Mesendoderm (in vitro differentiated cells): Measurements from ENCODE around the gene TDRD12.

Source experiments
- DNase-seq: peaks from one replicate; pipeline ENCODE4 v3.0.0; 2013
- H2AK5ac ChIP-seq: 2 replicates; pipeline ENCODE4 v1.6.1; 2013; ENCODE audit warnings: low read length, inconsistent platforms
- H2BK120ac ChIP-seq: 2 replicates; pipeline ENCODE4 v1.6.1; 2013; ENCODE audit warnings: low read depth, mild to moderate bottlenecking, low read length, moderate library complexity, mixed read lengths
- H2BK15ac ChIP-seq: replicated peaks from 2 replicates; pipeline ENCODE4 v1.6.1; 2013; ENCODE audit warnings: low read depth, mild to moderate bottlenecking, moderate library complexity
- H2BK5ac ChIP-seq: 2 replicates; pipeline ENCODE4 v1.6.1; 2013; ENCODE audit warnings: low read length, inconsistent platforms
- H3K18ac ChIP-seq: 2 replicates; pipeline ENCODE4 v1.6.1; 2013; ENCODE audit warnings: mild to moderate bottlenecking, low read length, mixed read lengths
- H3K23ac ChIP-seq: one replicate; pipeline ENCODE4 v1.6.1; 2013; ENCODE audit warnings: low read length
- H3K27ac ChIP-seq: 2 replicates; pipeline ENCODE4 v1.5.1; 2013; ENCODE audit warnings: low read depth, mild to moderate bottlenecking, inconsistent platforms, low read length, moderate library complexity
- H3K27me3 ChIP-seq: 2 replicates; pipeline ENCODE4 v1.6.1; 2013; ENCODE audit warnings: low read length, control low read depth, mild to moderate bottlenecking, inconsistent platforms; ENCODE audit not compliant: insufficient read depth, poor library complexity
- H3K36me3 ChIP-seq: 2 replicates; pipeline ENCODE4 v1.6.1; 2013; ENCODE audit warnings: low read length, inconsistent platforms; ENCODE audit not compliant: control insufficient read depth, insufficient read depth
- H3K4ac ChIP-seq: one replicate; pipeline ENCODE4 v1.6.1; 2013; ENCODE audit warnings: low read depth, mild to moderate bottlenecking, low read length, moderate library complexity
- H3K4me1 ChIP-seq: 2 replicates; pipeline ENCODE4 v1.6.1; 2013; ENCODE audit warnings: low read depth, low read length, inconsistent platforms; ENCODE audit not compliant: control insufficient read depth
- H3K4me2 ChIP-seq: 2 replicates; pipeline ENCODE4 v1.6.1; 2013; ENCODE audit warnings: low read length
- H3K4me3 ChIP-seq: 2 replicates; pipeline ENCODE4 v1.5.1; 2013; ENCODE audit warnings: mild to moderate bottlenecking, low read length
- H3K56ac ChIP-seq: one replicate; pipeline ENCODE4 v1.6.1; 2013; ENCODE audit warnings: low read length
- H3K79me1 ChIP-seq: 2 replicates; pipeline ENCODE4 v1.6.1; 2013; ENCODE audit warnings: low read length, inconsistent platforms
- H3K79me2 ChIP-seq: 2 replicates; pipeline ENCODE4 v1.6.1; 2013; ENCODE audit warnings: mild to moderate bottlenecking, low read length; ENCODE audit not compliant: control insufficient read depth, insufficient read depth
- H3K9ac ChIP-seq: 2 replicates; pipeline ENCODE4 v1.6.1; 2013; ENCODE audit warnings: low read length, inconsistent platforms
- H4K5ac ChIP-seq: one replicate; pipeline ENCODE4 v1.6.1; 2013; ENCODE audit warnings: low read length
- H4K8ac ChIP-seq: one replicate; pipeline ENCODE4 v1.6.1; 2013; ENCODE audit warnings: low read depth, mild to moderate bottlenecking, control low read depth, low read length, moderate library complexity
- WGBS: extraction: QIAGEN DNeasy Blood & Tissue Kit; methylation state at CpG from one replicate; pipeline ENCODE4 v1.1.7; 2013; ENCODE audit warnings: low lambda C conversion rate, missing lambda C conversion rate; ENCODE audit not compliant: insufficient coverage; ENCODE audit errors: extremely low coverage; 5-methylcytosine and 5-hydroxymethylcytosine counted together

Gene TDRD12

GRCh38 chr19:32674931-32675719 lies 44.4 kb upstream of the TDRD12 start, which contains the start of gene ANKRD27:
ANKRD27 (minus strand) TSS chr19:32675180; CDS start chr19:32659015, 16,165 bp downstream.
- Histone ChIP-seq H3K4me1 (peaks cover 6% of the 10 kb centered on the region), H2AK5ac (no peak within 1 kb of the TSS), H2BK15ac (no peak within 1 kb of the TSS), H3K9ac (peak within 1 kb of the TSS; percentile 83), H3K23ac (peak within 1 kb of the TSS; percentile 45), H2BK5ac (no peak within 1 kb of the TSS), H4K8ac (no peak within 1 kb of the TSS), H3K79me2 (peaks cover 22% of the 10 kb centered on the region), H2BK120ac (no peak within 1 kb of the TSS), H3K56ac (peak within 1 kb of the TSS; percentile 93), H3K18ac (peak within 1 kb of the TSS; percentile 18), H3K4ac (no peak within 1 kb of the TSS), H3K4me2 (peak within 1 kb of the TSS; percentile 93), H4K5ac (no peak within 1 kb of the TSS), H3K36me3 (no peaks in the 10 kb centered on the region), H3K4me3 (peak within 1 kb of the TSS; percentile 86), H3K27me3 (peaks cover 19% of the 10 kb centered on the region), H3K27ac (no peak within 1 kb of the TSS), H3K79me1 (peaks cover 20% of the 10 kb centered on the region)
- peak; percentile 99 for DNase-seq
- WGBS, result no CpG with 5 or more reads among the region's 75 CpGs

- Histone ChIP-seq H3K9ac (peak within 1 kb of the TSS; percentile 83), H2BK15ac (no peak within 1 kb of the TSS), H3K23ac (peak within 1 kb of the TSS; percentile 45), H3K27ac (no peak within 1 kb of the TSS), H2AK5ac (no peak within 1 kb of the TSS), H3K18ac (peak within 1 kb of the TSS; percentile 18), H3K79me1 (peaks cover 20% of the 10 kb centered on the region), H2BK5ac (no peak within 1 kb of the TSS), H2BK120ac (no peak within 1 kb of the TSS), H4K8ac (no peak within 1 kb of the TSS), H3K4ac (no peak within 1 kb of the TSS), H3K27me3 (peaks cover 19% of the 10 kb centered on the region), H3K36me3 (no peaks in the 10 kb centered on the region), H3K56ac (peak within 1 kb of the TSS; percentile 93), H3K79me2 (peaks cover 22% of the 10 kb centered on the region), H4K5ac (no peak within 1 kb of the TSS), H3K4me3 (peak within 1 kb of the TSS; percentile 86), H3K4me1 (peaks cover 6% of the 10 kb centered on the region), H3K4me2 (peak within 1 kb of the TSS; percentile 93)
- peak; percentile 49 for DNase-seq
- no CpG with 5 or more reads among the region's 53 CpGs for WGBS
Measured at GRCh38 chr19:32675720-32676185, 43.8 kb upstream of the TDRD12 start, which contains the start of gene RGS9BP. RGS9BP (plus strand) TSS chr19:32675848; CDS start chr19:32676264, 416 bp downstream.

DNA sequence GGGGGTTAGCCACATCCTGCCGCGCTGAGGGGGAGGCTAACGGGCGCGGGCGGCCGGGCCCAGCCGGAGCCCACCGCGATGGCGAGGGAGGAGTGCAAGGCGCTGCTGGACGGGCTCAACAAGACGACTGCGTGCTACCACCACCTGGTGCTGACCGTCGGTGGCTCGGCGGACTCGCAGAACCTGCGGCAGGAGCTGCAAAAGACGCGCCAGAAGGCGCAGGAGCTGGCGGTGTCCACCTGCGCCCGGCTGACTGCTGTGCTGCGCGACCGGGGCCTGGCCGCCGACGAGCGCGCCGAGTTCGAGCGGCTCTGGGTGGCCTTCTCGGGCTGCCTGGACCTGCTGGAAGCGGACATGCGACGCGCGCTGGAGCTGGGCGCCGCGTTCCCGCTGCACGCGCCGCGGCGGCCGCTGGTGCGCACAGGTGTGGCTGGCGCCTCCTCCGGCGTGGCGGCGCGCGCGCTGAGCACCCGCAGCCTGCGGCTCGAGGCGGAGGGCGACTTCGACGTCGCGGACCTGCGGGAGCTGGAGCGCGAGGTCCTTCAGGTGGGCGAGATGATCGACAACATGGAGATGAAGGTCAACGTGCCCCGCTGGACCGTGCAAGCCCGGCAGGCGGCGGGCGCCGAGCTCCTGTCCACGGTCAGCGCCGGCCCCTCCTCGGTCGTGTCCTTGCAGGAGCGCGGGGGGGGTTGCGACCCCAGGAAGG lies 43.2 kb upstream of the TDRD12 start:
- Histone ChIP-seq H3K36me3 (no peaks in the 10 kb centered on the region), H3K79me1 (peaks cover 20% of the 10 kb centered on the region), H3K27ac (no peak overlapping the region), H3K79me2 (peaks cover 20% of the 10 kb centered on the region), H3K4ac (no peak overlapping the region), H3K27me3 (peaks cover 19% of the 10 kb centered on the region), H3K4me1 (peaks cover 6% of the 10 kb centered on the region), H2AK5ac (no peak overlapping the region), H2BK120ac (no peak overlapping the region), H3K4me2 (peak overlapping the region; percentile 57), H4K5ac (no peak overlapping the region), H3K23ac (peak overlapping the region; percentile 45), H3K4me3 (no peak overlapping the region), H3K18ac (no peak overlapping the region), H3K56ac (peak overlapping the region; percentile 49), H4K8ac (no peak overlapping the region), H2BK5ac (no peak overlapping the region), H2BK15ac (no peak overlapping the region), H3K9ac (no peak overlapping the region)
- WGBS, result no CpG with 5 or more reads among the region's 93 CpGs
- peak; percentile 48 for DNase-seq

GRCh38 chr19:32676895-32677359 lies 42.6 kb upstream of the TDRD12 start:
- H3K36me3 ChIP-seq, result no peaks in the 10 kb centered on the region
- H4K5ac ChIP-seq, result no peak overlapping the region
- no peak overlapping the region for H2AK5ac ChIP-seq
- no peak overlapping the region for H3K4ac ChIP-seq
- no peak overlapping the region for H3K4me2 ChIP-seq
- no peak overlapping the region for H3K18ac ChIP-seq
- peaks cover 6% of the 10 kb centered on the region for H3K4me1 ChIP-seq
- no peak overlapping the region for H4K8ac ChIP-seq
- H3K4me3 ChIP-seq, result no peak overlapping the region
- DNase-seq, result no peak
- H3K9ac ChIP-seq, result no peak overlapping the region
- H3K79me1 ChIP-seq, result peaks cover 18% of the 10 kb centered on the region
- peaks cover 19% of the 10 kb centered on the region for H3K27me3 ChIP-seq
- peaks cover 18% of the 10 kb centered on the region for H3K79me2 ChIP-seq
- H2BK15ac ChIP-seq, result no peak overlapping the region
- H3K27ac ChIP-seq, result no peak overlapping the region
- WGBS, result no CpG with 5 or more reads among the region's 33 CpGs
- H3K23ac ChIP-seq, result no peak overlapping the region
- H2BK120ac ChIP-seq, result no peak overlapping the region
- H3K56ac ChIP-seq, result no peak overlapping the region
- H2BK5ac ChIP-seq, result no peak overlapping the region

DNA sequence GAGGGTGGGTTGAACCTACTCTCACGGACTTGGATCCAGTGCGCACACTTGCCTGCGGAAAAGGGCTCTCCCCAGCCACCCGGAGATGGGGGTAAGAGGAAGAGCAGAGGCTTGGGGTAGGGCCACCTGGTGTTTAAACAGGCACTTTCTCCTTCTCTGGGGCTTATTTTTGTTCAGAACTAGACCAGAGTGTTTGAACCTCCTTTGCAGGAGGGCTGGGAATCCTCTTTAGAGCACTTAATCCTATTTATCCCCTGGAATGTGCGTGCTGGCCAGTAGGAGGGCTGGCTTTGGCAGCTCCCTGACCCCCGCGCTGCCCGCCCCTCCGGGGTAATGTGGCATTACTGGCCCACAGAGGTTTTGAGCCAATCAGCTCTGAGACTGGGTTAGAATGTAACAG lies 41.9 kb upstream of the TDRD12 start:
- no peak overlapping the region for H3K18ac ChIP-seq
- H3K27me3 ChIP-seq, result peaks cover 19% of the 10 kb centered on the region
- no peak overlapping the region for H2BK120ac ChIP-seq
- H4K8ac ChIP-seq, result no peak overlapping the region
- peaks cover 11% of the 10 kb centered on the region for H3K79me1 ChIP-seq
- no peak overlapping the region for H2BK5ac ChIP-seq
- H3K36me3 ChIP-seq, result no peaks in the 10 kb centered on the region
- H3K9ac ChIP-seq, result no peak overlapping the region
- H2AK5ac ChIP-seq, result no peak overlapping the region
- H3K4ac ChIP-seq, result no peak overlapping the region
- DNase-seq, result peak; percentile 71
- no peak overlapping the region for H3K23ac ChIP-seq
- no peak overlapping the region for H3K27ac ChIP-seq
- H3K56ac ChIP-seq, result no peak overlapping the region
- H3K4me2 ChIP-seq, result no peak overlapping the region
- H3K4me1 ChIP-seq, result peaks cover 6% of the 10 kb centered on the region
- H2BK15ac ChIP-seq, result no peak overlapping the region
- H3K4me3 ChIP-seq, result no peak overlapping the region
- peaks cover 13% of the 10 kb centered on the region for H3K79me2 ChIP-seq
- H4K5ac ChIP-seq, result no peak overlapping the region
- WGBS, result no CpG with 5 or more reads among the region's 9 CpGs
